ENCODE data around the gene LRRC40. TPM values are rescaled to one million over a fixed set of nuclear protein-coding genes. Genes with fewer than 3 reads are reported as not detected.

Gene LRRC40
- total RNA-seq, result 10 to 100 TPM; 20.4 to 20.5 TPM

GRCh38 chr1:70205434-70206118 lies at the start of gene LRRC40:
TSS of gene LRRC40 (minus strand) at chr1:70205579. CDS start at chr1:70205540, 39 bp downstream.
- Mint-ChIP-seq H3K36me3 (ENCODE audit: low read depth) (peaks cover 16% of the 10 kb centered on the region), H3K9me3 (no peaks in the 10 kb centered on the region), H3K27me3 (ENCODE audit: low read depth) (no peaks in the 10 kb centered on the region), H3K4me3 (peak within 1 kb of the TSS; percentile 96), H3K4me1 (ENCODE audit: low read depth) (peaks cover 62% of the 10 kb centered on the region), H3K27ac (peak within 1 kb of the TSS; percentile 95)
- CTCF ChIA-PET, result no interaction called here
- DNase-seq, result peak; percentile 97
- intact Hi-C loops (cut with micrococcal nuclease), result loop anchor here (1.0 kb wide), 5 partner anchors 16 to 876 kb away; partner anchors contain the start of genes ANKRD13C, CTH, SRSF11 and ZRANB2

GRCh38 chr1:70248729-70249128 lies 43.4 kb upstream of the LRRC40 start:
- Mint-ChIP-seq H3K4me1 (ENCODE audit: low read depth) (peaks cover 34% of the 10 kb centered on the region), H3K36me3 (ENCODE audit: low read depth) (peaks cover 56% of the 10 kb centered on the region), H3K9me3 (no peaks in the 10 kb centered on the region), H3K27ac (peak overlapping the region; percentile 84), H3K27me3 (ENCODE audit: low read depth) (no peaks in the 10 kb centered on the region), H3K4me3 (no peak overlapping the region)
- DNase-seq, result no peak
- intact Hi-C loops (cut with micrococcal nuclease), result loop anchor here (5.0 kb wide), 2 partner anchors 164 to 264 kb away; partner anchors contain the start of gene CTH
- CTCF ChIA-PET, result no interaction called here

GRCh38 chr1:70247768-70248167 lies 42.4 kb upstream of the LRRC40 start:
- Mint-ChIP-seq H3K36me3 (ENCODE audit: low read depth) (peaks cover 59% of the 10 kb centered on the region), H3K27me3 (ENCODE audit: low read depth) (no peaks in the 10 kb centered on the region), H3K9me3 (no peaks in the 10 kb centered on the region), H3K27ac (peak overlapping the region; percentile 84), H3K4me1 (ENCODE audit: low read depth) (peaks cover 34% of the 10 kb centered on the region), H3K4me3 (no peak overlapping the region)
- no peak for DNase-seq
- CTCF ChIA-PET, result no interaction called here
- intact Hi-C loops (cut with micrococcal nuclease), result loop anchor here (1.0 to 5.0 kb wide), 5 partner anchors 26 to 265 kb away; partner anchors contain the start of genes ANKRD13C, CTH, LRRC40 and SRSF11

GRCh38 chr1:70247122-70247521 lies 41.7 kb upstream of the LRRC40 start:
- intact Hi-C loops (cut with micrococcal nuclease), result loop anchor here (1.0 to 5.0 kb wide), 5 partner anchors 26 to 265 kb away; partner anchors contain the start of genes ANKRD13C, CTH, LRRC40 and SRSF11
- CTCF ChIA-PET, result no interaction called here
- no peak overlapping the region for H3K4me3 Mint-ChIP-seq
- H3K27ac Mint-ChIP-seq, result peak overlapping the region; percentile 84
- H3K9me3 Mint-ChIP-seq, result no peaks in the 10 kb centered on the region
- peaks cover 59% of the 10 kb centered on the region for H3K36me3 Mint-ChIP-seq (ENCODE audit: low read depth)
- peaks cover 34% of the 10 kb centered on the region for H3K4me1 Mint-ChIP-seq (ENCODE audit: low read depth)
- H3K27me3 Mint-ChIP-seq (ENCODE audit: low read depth), result no peaks in the 10 kb centered on the region
- no peak for DNase-seq

GRCh38 chr1:70239940-70240339 lies 34.6 kb upstream of the LRRC40 start:
- H3K4me3 Mint-ChIP-seq, result no peak overlapping the region
- CTCF ChIA-PET, result interaction anchor here (1.1 kb wide), 1 partner anchor 44 kb away, joined by 4 read pairs; no protein-coding TSS in a partner anchor
- H3K27ac Mint-ChIP-seq, result no peak overlapping the region
- peaks cover 42% of the 10 kb centered on the region for H3K36me3 Mint-ChIP-seq (ENCODE audit: low read depth)
- intact Hi-C loops (cut with micrococcal nuclease), result no loop called here
- peaks cover 4% of the 10 kb centered on the region for H3K4me1 Mint-ChIP-seq (ENCODE audit: low read depth)
- no peaks in the 10 kb centered on the region for H3K27me3 Mint-ChIP-seq (ENCODE audit: low read depth)
- DNase-seq, result no peak
- H3K9me3 Mint-ChIP-seq, result no peaks in the 10 kb centered on the region

GRCh38 chr1:70234733-70235132 lies 29.4 kb upstream of the LRRC40 start:
- Mint-ChIP-seq H3K4me3 (no peak overlapping the region), H3K27me3 (ENCODE audit: low read depth) (no peaks in the 10 kb centered on the region), H3K27ac (no peak overlapping the region), H3K4me1 (ENCODE audit: low read depth) (no peaks in the 10 kb centered on the region), H3K9me3 (no peaks in the 10 kb centered on the region), H3K36me3 (ENCODE audit: low read depth) (peaks cover 42% of the 10 kb centered on the region)
- CTCF ChIA-PET, result no interaction called here
- intact Hi-C loops (cut with micrococcal nuclease), result no loop called here
- no peak for DNase-seq

GRCh38 chr1:70231475-70231874 lies 26.1 kb upstream of the LRRC40 start:
- CTCF ChIA-PET, result interaction anchor here (0.6 to 0.7 kb wide), 2 partner anchors 22 to 179 kb away, joined by 3 read pairs; no protein-coding TSS in a partner anchor
- Mint-ChIP-seq H3K4me3 (no peak overlapping the region), H3K4me1 (ENCODE audit: low read depth) (peaks cover 15% of the 10 kb centered on the region), H3K9me3 (no peaks in the 10 kb centered on the region), H3K27ac (no peak overlapping the region), H3K36me3 (ENCODE audit: low read depth) (peaks cover 37% of the 10 kb centered on the region), H3K27me3 (ENCODE audit: low read depth) (no peaks in the 10 kb centered on the region)
- intact Hi-C loops (cut with micrococcal nuclease), result no loop called here
- no peak for DNase-seq

- H3K4me1 Mint-ChIP-seq (ENCODE audit: low read depth), result peaks cover 38% of the 10 kb centered on the region
- CTCF ChIA-PET, result interaction anchor here (0.6 kb wide), 2 partner anchors 19 to 62 kb away, joined by 3 to 4 read pairs; no protein-coding TSS in a partner anchor
- no peaks in the 10 kb centered on the region for H3K9me3 Mint-ChIP-seq
- intact Hi-C loops (cut with micrococcal nuclease), result loop anchor here (5.0 kb wide), 1 partner anchor 839 kb away; no protein-coding TSS in a partner anchor
- H3K4me3 Mint-ChIP-seq, result no peak overlapping the region
- H3K27ac Mint-ChIP-seq, result no peak overlapping the region
- H3K36me3 Mint-ChIP-seq (ENCODE audit: low read depth), result peaks cover 29% of the 10 kb centered on the region
- no peaks in the 10 kb centered on the region for H3K27me3 Mint-ChIP-seq (ENCODE audit: low read depth)
- DNase-seq, result no peak
Measured at GRCh38 chr1:70228670-70229069, 23.3 kb upstream of the LRRC40 start.

- no peaks in the 10 kb centered on the region for H3K9me3 Mint-ChIP-seq
- peaks cover 30% of the 10 kb centered on the region for H3K36me3 Mint-ChIP-seq (ENCODE audit: low read depth)
- no peak for DNase-seq
- no peaks in the 10 kb centered on the region for H3K27me3 Mint-ChIP-seq (ENCODE audit: low read depth)
- H3K4me3 Mint-ChIP-seq, result no peak overlapping the region
- H3K27ac Mint-ChIP-seq, result peak overlapping the region; percentile 38
- peaks cover 48% of the 10 kb centered on the region for H3K4me1 Mint-ChIP-seq (ENCODE audit: low read depth)
- CTCF ChIA-PET, result no interaction called here
- intact Hi-C loops (cut with micrococcal nuclease), result loop anchor here (5.0 kb wide), 1 partner anchor 840 kb away; no protein-coding TSS in a partner anchor
Measured at GRCh38 chr1:70227439-70227838, 22.1 kb upstream of the LRRC40 start.

- no peaks in the 10 kb centered on the region for H3K9me3 Mint-ChIP-seq
- CTCF ChIA-PET, result no interaction called here
- intact Hi-C loops (cut with micrococcal nuclease), result loop anchor here (5.0 kb wide), 1 partner anchor 842 kb away; no protein-coding TSS in a partner anchor
- H3K4me3 Mint-ChIP-seq, result no peak overlapping the region
- DNase-seq, result no peak
- no peak overlapping the region for H3K27ac Mint-ChIP-seq
- H3K4me1 Mint-ChIP-seq (ENCODE audit: low read depth), result peaks cover 53% of the 10 kb centered on the region
- H3K27me3 Mint-ChIP-seq (ENCODE audit: low read depth), result no peaks in the 10 kb centered on the region
- peaks cover 27% of the 10 kb centered on the region for H3K36me3 Mint-ChIP-seq (ENCODE audit: low read depth)
Measured at GRCh38 chr1:70224954-70225353, 19.6 kb upstream of the LRRC40 start.

- Mint-ChIP-seq H3K27me3 (ENCODE audit: low read depth) (no peaks in the 10 kb centered on the region), H3K36me3 (ENCODE audit: low read depth) (peaks cover 24% of the 10 kb centered on the region), H3K9me3 (no peaks in the 10 kb centered on the region), H3K4me3 (peak overlapping the region; percentile 93), H3K4me1 (ENCODE audit: low read depth) (peaks cover 51% of the 10 kb centered on the region), H3K27ac (peak overlapping the region; percentile 97)
- intact Hi-C loops (cut with micrococcal nuclease), result no loop called here
- no peak for DNase-seq
- CTCF ChIA-PET, result interaction anchor here (1.0 kb wide), 1 partner anchor 10 kb away, joined by 3 read pairs; no protein-coding TSS in a partner anchor
Measured at GRCh38 chr1:70222716-70223235, 17.4 kb upstream of the LRRC40 start.

GRCh38 chr1:70221238-70222121 lies 16.1 kb upstream of the LRRC40 start, which contains the start of gene SRSF11:
TSS of gene SRSF11 (plus strand) at chr1:70221380. CDS start at chr1:70221637, 257 bp downstream.
- H3K36me3 Mint-ChIP-seq (ENCODE audit: low read depth), result peaks cover 24% of the 10 kb centered on the region
- intact Hi-C loops (cut with micrococcal nuclease), result loop anchor here (1.0 kb wide), 6 partner anchors 11 to 860 kb away; partner anchors contain the start of genes ANKRD13C, LRRC40 and ZRANB2
- peaks cover 39% of the 10 kb centered on the region for H3K4me1 Mint-ChIP-seq (ENCODE audit: low read depth)
- no peaks in the 10 kb centered on the region for H3K9me3 Mint-ChIP-seq
- CTCF ChIA-PET, result interaction anchor here (0.6 to 1.1 kb wide), 6 partner anchors 22 to 829 kb away, joined by 3 to 6 read pairs (median 5); no protein-coding TSS in a partner anchor
- H3K27ac Mint-ChIP-seq, result peak within 1 kb of the TSS; percentile 97
- peak within 1 kb of the TSS; percentile 93 for H3K4me3 Mint-ChIP-seq
- DNase-seq, result peak; percentile 97
- H3K27me3 Mint-ChIP-seq (ENCODE audit: low read depth), result no peaks in the 10 kb centered on the region
